ENCODE measurements around the gene ADCYAP1.

The ADCYAP1 gene

DNA sequence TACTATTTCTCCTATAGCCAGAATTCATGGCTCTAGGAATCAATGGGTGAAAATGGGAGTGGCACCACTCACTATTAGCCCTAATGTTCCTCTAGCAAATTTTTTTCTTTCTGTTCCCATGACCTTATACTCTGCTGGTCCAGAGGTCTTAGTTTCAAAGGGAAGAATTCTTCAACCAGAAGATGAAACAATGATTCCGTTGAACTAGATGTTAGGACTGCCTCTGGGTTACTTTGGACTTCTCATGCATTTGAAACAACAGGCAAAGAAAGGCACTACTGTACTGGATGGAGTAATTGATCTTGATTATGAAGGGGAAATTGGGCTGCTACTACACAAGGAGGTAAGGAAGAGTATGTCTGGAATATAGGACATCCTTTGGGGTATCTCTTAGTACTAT lies 18.6 kb upstream of the ADCYAP1 start:
- H3K4me3 ChIP-seq (ENCODE audit: control insufficient read depth, low read depth, low read length) = no peak overlapping the region
- DNase-seq (ENCODE audit: low read depth) = no peak
- TF ChIP-seq, protein P1, sequence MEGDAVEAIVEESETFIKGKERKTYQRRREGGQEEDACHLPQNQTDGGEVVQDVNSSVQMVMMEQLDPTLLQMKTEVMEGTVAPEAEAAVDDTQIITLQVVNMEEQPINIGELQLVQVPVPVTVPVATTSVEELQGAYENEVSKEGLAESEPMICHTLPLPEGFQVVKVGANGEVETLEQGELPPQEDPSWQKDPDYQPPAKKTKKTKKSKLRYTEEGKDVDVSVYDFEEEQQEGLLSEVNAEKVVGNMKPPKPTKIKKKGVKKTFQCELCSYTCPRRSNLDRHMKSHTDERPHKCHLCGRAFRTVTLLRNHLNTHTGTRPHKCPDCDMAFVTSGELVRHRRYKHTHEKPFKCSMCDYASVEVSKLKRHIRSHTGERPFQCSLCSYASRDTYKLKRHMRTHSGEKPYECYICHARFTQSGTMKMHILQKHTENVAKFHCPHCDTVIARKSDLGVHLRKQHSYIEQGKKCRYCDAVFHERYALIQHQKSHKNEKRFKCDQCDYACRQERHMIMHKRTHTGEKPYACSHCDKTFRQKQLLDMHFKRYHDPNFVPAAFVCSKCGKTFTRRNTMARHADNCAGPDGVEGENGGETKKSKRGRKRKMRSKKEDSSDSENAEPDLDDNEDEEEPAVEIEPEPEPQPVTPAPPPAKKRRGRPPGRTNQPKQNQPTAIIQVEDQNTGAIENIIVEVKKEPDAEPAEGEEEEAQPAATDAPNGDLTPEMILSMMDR (IDR thresholded peaks at IDR 0.05; ENCODE audit: control insufficient read depth, insufficient read depth, low read depth, low read length, missing control alignments) = no peak

DNA sequence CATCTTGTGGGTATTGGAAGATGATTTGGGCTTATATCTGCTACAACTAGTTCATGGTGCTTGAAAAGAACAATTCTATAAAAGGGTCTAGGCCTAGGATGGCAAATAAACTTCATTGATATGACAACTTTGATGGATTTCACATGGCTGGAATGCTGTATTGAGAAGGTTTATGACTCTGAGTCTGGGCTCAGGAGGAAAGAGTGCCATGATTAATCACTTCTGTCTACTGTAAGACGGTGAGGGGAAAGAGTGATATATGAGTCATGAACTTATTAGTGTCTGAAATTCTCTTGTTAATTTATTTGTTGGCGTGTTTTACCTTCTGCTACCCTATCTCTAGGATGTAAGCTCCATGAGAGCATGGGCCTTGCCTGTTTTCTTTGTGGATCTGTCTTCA lies 17.0 kb upstream of the ADCYAP1 start:
- TF ChIP-seq, protein P1 (IDR thresholded peaks at IDR 0.05; ENCODE audit: control insufficient read depth, insufficient read depth, low read depth, low read length, missing control alignments) = no peak
- H3K4me3 ChIP-seq (ENCODE audit: control insufficient read depth, low read depth, low read length) = no peak overlapping the region
- no peak for DNase-seq (ENCODE audit: low read depth)

DNA sequence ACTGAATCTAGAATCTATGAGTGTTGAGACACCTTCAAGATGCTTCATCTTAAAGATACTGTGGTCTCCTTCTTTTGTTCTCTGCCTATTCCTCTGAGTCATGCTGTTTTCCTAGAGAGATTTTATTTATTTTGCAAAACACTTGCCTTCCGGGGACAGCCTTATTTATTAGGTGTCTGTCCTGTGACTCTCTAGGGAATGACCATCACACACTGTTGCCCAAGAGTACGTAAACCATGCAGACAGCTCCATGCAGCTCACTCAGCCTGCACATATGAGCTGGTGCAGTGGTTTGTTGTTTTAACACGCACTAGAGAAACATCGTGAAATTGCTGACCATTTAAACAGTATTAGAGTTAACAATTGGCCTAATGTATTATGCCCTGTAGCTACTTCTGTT lies 12.4 kb upstream of the ADCYAP1 start:
- no peak overlapping the region for H3K4me3 ChIP-seq (ENCODE audit: control insufficient read depth, low read depth, low read length)
- DNase-seq (ENCODE audit: low read depth) = no peak
- TF ChIP-seq, protein P1 (IDR thresholded peaks at IDR 0.05; ENCODE audit: control insufficient read depth, insufficient read depth, low read depth, low read length, missing control alignments) = no peak

DNA sequence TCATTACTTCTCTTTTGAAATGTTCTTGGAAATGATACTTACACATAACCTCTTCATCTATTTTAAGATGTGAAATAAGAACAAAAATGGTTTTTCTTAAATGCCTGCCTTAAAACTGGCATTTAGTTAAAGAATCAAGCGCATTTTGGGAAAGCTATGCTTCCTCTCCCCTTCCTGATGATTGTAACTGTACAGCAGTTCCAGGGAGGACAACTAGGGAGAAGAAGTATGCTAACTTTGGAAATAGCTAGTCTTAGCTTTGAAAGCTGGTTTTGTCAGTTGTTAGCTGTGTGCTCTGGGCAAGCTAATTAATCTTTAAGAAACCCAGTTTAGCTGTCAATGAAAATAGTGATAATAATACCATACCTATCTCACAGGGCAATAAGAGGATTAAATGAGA lies 8.4 kb upstream of the ADCYAP1 start:
- no peak for DNase-seq (ENCODE audit: low read depth)
- TF ChIP-seq, protein P1 (IDR thresholded peaks at IDR 0.05; ENCODE audit: control insufficient read depth, insufficient read depth, low read depth, low read length, missing control alignments) = no peak
- no peak overlapping the region for H3K4me3 ChIP-seq (ENCODE audit: control insufficient read depth, low read depth, low read length)

DNA sequence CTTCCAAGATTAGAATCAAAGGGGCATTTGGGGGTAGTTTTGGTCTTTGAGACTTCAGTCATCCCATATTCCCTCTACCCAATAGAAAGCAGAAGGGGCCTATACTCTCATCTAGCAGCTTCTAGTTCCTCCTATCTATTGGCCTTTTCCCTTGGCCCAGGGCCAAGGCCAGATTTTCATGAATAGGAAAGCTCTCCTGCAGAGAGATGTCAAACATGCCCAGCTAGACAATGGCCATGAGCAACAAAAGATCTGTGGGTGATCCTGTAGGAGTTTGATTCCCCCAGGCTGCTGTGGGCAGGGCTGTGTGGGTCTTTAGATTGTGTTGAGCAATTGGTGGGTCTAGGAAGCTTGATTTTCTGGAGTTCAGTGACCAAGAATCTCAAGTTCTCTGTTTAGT lies 2.9 kb upstream of the ADCYAP1 start:
- TF ChIP-seq, protein P1 (IDR thresholded peaks at IDR 0.05; ENCODE audit: control insufficient read depth, insufficient read depth, low read depth, low read length, missing control alignments) = no peak
- no peak for DNase-seq (ENCODE audit: low read depth)
- H3K4me3 ChIP-seq (ENCODE audit: control insufficient read depth, low read depth, low read length) = no peak overlapping the region

DNA sequence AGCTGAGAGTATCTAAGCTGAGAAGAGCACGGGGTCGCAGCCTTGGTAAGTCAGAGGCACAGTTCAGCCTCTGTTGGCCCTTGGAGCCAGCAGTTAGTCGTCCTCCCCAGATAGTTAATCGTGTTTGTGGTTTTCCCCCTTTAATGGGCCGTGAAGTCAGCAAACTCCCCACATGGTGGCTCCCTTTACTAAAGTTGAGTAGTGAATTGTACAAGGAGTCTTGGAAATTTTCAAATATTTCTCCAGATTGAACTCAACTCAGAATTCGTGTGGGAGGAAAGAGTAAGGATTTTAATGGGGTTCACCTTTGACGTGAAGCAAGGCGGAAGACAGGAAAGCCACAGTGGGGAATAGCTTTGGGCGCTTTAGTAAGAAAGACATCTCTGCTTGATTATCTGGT lies 2.4 kb upstream of the ADCYAP1 start:
- TF ChIP-seq, protein P1 (IDR thresholded peaks at IDR 0.05; ENCODE audit: control insufficient read depth, insufficient read depth, low read depth, low read length, missing control alignments) = no peak

DNA sequence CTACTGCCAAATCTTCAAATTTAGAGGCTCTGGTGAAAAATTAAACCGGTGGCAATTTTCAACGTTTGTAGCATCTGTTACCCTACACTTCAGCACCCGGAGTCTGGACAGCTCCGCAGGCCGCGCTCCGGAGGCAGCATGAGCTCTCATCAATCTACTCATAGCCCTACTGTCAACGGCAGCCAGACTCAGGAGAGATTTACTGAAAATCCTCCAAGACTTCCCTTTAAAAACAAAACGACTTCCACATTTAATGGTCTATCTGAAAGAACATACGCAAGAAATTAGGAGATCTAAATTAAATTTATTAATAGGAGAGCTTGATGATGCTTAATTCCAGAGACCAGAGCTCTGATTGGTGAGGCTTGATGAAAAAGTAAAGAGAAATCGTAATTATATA lies 970 bp upstream of the ADCYAP1 start:
- no peak for DNase-seq (ENCODE audit: low read depth)
- no peak overlapping the region for H3K4me3 ChIP-seq (ENCODE audit: control insufficient read depth, low read depth, low read length)
- TF ChIP-seq, protein P1 (IDR thresholded peaks at IDR 0.05; ENCODE audit: control insufficient read depth, insufficient read depth, low read depth, low read length, missing control alignments) = no peak

More for the DNA sequence above, 2.4 kb upstream of the ADCYAP1 start:
- DNase-seq (ENCODE audit: low read depth) = no peak
- no peak overlapping the region for H3K4me3 ChIP-seq (ENCODE audit: control insufficient read depth, low read depth, low read length)

Data from AG09309 (cell line).